HG02943 (cell line): ENCODE measurements around the gene ZNF385A.
"Not testable (repeated sequence)": the region's sequence is repeated elsewhere in the genome, so short reads cannot be mapped to it uniquely, and the experiment has no call there.

Experiments
- ATAC-seq: cut with Tn5 transposase; IDR thresholded peaks from one replicate; pipeline ENCODE4 v1.9.1; 2021; ENCODE audit warnings: mild to moderate bottlenecking, low read depth, moderate library complexity; ENCODE audit not compliant: unreplicated experiment

The ZNF385A gene

DNA sequence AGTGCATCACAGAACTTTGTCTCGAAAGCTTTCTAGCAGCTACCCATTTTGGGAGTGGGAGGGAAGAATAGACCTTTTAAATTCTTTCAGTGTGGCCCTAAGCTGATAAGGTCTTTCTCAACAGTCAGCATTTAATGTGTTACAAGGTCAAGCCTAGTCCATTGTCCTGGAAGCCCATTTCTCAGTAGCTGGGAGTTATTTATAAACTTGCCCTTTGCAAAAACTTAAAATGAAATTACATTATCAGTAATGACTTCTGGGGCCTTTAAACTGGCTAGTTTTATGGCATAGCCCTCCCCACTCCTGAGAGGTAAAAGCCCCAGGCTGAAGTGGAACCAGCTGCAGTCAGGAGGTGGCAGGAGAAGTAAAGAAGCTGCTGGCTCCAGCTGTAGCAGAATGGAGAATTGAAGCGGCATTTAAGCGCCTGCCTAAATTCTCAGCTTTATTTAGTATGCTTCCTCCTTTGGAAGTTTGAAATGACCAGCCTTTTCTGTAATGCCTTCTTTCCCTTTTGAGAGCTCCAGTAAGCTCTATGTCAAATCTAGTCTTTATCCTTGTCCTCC is 47.2 kb downstream of the ZNF385A start:
- ATAC-seq = no peak

DNA sequence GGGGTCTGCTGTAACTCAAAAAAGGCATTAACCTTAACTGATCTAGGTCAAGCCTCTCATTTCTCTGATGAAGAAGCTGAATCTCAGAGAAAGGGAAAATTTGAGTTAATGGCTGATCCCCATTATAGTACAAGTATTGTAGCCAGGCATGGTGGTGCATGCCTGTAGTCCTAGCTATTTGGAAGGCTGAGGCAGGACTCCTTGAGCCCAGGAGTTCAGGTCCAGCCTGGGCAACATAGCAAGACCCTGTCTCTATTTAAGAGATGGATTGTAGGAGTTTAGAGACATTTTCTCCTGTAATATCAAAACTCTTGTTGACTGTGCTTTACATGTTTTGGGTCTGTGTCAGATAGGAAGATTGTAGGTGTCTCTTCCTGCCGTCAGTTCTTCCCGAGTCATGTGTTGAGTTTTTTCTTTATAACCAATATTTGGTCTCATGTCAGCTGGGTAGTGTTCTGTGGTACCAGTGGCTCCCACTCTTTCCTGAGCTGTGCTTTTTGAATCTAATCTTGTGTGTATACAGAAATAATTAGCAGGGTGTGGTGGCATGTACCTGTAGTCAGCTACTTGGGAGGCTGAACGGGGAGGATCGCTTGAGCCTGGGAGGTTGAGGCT is 51.0 kb downstream of the ZNF385A start:
- no peak for ATAC-seq

DNA sequence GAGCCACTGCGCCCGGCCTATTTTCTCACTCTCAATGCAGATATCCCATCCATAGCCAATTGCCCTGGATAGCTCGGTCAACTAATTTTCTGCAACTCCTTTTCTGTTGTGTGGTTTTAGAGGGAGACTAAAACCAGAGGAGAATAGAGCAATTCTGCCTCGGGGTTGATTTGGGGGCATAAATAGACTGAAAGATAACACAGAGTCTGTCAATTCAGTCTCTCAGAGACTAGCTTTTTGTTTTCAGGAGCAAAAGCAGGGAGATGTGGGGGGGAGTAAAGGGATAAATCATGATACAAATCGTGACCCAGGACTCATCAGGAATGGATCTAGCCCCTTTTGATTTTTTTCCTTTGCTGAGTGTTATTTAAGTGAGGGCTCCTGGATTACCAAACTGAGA is 53.1 kb downstream of the ZNF385A start:
- ATAC-seq = no peak

DNA sequence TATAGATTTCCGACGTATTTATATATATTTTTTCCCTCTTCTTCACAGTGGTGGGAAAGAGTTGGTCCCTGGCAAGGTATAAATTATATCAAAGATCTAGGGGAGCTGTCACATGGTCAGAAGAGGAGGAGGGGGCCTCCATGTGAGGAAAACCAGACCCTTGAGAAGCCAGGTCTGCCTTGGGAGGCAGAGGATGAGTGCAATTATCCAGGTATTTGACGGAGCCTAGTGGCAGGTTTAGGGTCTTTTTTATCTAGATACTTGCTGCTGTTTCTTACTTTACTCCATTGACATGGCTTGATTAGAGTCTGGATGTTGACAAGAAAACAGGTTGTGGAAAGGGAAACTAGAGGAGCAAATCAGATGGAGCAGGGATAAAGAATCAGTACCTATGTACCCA is 54.1 kb downstream of the ZNF385A start:
- ATAC-seq = no peak

DNA sequence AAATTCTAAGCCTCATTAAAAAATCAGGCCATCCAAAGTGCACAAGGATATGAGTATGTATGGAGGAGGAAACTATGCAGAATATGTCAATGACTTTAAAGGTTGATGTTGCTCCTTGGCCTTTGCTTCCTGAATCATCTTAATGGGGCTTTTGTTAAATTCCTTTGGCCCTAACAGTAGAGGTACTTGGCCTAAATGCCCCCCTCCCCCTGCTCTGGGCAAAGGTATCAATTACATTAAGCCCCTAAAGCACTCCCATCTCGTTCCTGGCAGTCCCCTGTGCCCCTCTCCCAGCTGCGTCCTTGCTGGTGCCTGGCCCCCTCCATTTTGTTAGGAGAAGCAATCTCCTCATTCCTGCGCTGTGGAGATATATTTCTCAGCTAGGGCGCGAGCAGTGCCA is 54.8 kb downstream of the ZNF385A start:
- ATAC-seq = no peak

DNA sequence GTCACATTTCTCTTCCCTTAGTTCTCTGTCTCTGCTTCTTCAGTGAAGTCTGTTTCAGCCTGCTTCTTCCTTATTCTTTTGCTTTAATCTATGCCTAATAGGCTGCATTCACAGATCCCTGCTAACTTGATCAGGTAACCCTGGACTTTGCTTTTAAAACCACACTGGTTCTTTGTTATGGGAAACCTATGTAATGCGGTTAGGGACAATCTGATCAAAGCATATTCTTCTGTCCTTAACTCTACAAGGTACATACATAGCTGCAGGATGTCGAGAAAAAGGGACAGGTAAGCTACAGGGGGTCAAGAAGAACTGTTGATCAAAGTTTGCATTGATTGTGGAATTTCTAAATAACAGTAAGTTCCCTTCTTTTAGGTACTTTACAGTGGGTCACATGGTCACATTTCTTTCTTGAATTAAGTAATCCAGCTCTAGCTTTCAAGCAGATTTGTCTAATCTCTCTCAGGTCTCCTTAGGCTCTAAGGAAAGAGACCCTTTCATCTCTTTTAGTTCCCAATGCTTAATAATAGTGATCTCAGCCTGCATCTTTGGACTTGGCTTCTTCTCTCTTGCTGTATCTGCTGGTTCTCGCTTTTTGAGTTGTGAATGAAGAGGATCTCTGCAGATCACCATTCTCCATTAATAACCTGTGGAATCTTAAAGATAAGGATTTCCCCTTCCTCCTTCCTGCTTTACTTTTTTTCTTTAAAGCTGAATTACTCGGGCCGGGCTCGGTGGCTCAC is 55.8 kb downstream of the ZNF385A start:
- no peak for ATAC-seq

DNA sequence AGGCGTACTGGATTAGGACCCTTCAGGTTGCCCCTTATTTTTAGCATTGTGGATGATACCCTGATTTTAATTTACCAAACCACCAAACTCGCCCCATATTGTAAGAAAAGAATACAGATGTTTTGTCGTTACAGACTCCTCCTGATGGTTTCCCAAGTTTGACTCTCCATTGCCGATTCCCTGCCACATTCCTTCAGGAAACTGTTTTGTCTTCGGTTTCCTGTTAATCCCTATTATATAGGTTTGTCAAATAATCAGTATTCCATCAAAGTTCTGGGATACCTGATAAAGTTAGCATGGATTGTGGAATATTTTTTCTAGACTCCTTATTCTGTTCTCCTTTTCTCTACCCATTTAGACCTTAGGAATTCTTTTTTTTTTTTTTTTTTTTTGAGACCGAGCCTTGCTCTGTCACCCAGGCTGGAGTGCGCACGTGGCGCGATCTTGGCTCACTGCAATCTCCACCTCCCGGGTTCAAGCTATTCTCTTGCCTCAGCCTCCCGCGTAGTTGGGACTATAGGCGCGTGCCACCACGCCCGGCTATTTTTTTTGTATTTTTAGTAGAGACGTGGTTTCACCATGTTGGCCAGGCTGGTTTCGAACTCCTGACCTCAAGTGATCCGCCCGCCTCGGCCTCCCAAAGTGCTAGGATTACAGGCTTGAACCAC is 59.0 kb downstream of the ZNF385A start:
- not testable (repeated sequence) for ATAC-seq

DNA sequence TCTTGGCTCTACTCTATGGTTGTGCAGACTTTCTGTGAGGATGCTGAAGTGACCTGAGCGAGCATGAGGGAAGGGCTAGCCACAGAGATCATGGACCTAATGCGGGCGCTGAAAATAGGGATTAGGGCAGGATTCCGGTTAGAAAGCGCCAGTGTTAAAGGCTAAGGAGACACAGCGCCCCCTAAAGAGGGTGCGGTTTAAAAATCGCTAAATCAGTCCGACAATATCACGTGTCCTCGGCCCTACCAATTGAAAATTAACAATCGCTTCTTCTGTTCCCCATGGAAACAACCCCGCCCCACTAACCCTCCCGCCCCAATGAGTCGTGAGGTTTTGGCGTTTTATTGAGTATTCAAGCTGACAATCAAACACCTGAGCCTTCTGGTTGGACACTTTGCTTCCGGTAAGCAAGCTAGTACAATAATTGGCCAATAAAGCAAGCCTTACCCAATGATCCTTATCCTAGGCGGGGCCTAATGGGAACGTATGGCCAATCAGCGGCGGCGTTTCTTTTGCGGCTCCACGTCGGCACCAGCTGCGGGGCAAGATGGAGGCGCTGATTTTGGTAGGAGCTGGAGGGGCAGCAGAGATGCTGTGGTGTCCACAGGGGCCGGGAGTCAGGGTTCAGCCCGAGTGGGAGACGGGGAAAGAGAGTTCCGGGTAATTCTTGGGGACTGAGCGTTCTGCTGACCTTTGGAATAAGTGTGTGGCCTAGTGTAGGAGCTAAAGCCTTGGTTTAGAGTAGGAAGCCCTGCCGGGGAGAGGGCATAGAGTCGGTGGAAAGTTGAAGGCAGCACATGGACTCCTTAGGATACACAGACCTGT is 59.7 kb downstream of the ZNF385A start, which contains the start of gene COPZ1:
TSS of gene COPZ1 (plus strand) at position 515 of the 825 bp plus-strand sequence. CDS start at position 548, 33 bp downstream.
- peak; percentile 99 for ATAC-seq

DNA sequence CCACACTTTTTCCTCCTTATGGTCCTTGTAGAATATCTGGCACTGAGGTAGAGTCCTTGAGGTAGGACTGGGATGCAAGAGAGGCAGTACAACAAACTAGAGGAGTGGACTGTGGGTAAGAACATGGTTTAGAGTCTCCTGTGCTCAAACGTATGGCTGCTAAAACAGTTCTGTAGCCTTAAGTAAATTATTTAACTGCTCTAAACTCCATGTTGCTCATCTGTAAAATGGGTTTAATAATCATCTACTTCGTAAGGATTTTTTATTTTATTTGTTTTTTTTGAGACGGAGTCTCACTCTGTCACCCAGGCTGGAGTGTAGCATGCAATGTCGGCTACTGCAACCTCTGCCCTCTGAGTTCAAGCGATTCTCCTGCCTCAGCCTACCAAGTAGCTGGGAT is 63.2 kb downstream of the ZNF385A start:
- no peak for ATAC-seq
